NOMO-1 treated with dmso at 0.1 percent for 144 hours (cell line): ENCODE results near the gene RABAC1.

ENCODE experiments used
- DNase-seq: peaks from one replicate; lab custom pipeline; 2025; ENCODE audit not compliant: unreplicated experiment; lab: John Stamatoyannopoulos, UW

The RABAC1 gene

GRCh38 chr19:41990028-41990427, 30.9 kb upstream of the RABAC1 start:
- no peak for DNase-seq

DNA sequence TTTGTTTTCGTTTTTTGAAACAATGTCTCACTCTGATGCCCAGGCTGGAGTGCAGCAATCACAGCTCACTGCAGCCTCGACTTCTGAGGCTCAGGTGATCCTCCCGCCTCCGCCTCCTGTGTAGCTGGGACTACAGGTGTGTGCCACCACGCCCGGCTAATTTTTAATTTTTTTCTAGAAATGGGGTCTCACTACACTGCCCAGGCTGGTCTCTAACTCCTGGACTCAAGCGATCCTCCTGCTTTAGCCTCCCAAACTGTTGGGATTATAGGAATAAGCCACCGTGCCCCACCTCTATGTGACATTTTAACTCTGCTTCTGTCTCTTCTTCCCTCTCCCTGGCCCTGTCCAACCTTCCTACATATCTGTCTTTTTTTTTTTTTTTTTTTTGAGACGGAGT, 29.8 kb upstream of the RABAC1 start:
- no peak for DNase-seq

DNA sequence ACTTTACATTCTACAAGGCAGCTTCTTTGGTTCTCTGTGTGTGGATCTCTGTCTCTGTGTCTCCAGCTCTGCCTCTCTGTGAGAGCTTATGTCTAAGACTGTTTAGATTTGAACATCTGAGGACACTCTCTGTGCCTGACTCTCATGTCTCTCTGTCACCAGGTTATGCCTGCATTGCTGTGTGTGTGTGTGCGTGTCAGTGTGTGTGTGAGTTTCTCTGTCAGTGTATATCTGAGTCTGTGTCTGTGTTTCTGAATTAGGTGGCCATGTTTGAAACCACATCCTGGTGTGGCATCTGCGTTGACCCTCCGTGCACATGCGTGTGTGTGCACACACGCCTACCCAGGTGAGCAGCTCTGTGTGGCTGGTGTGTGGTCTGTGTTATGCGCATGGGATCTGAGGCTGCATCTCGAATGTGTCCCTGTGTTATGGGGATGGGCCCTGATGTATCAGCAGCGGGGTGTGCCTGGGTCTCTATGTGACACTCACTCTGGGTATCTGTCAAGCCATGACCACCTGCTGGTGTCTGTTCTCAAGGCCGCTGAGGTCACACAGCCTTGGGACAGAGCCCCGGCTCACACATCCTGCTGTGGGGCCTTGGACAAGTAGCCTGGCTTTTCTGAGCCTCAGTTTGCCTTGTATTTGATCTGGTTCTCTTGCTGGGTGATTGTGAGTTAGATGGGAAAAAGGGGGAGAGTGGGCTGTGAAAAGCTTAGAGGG, 28.2 kb upstream of the RABAC1 start:
- DNase-seq: no peak

DNA sequence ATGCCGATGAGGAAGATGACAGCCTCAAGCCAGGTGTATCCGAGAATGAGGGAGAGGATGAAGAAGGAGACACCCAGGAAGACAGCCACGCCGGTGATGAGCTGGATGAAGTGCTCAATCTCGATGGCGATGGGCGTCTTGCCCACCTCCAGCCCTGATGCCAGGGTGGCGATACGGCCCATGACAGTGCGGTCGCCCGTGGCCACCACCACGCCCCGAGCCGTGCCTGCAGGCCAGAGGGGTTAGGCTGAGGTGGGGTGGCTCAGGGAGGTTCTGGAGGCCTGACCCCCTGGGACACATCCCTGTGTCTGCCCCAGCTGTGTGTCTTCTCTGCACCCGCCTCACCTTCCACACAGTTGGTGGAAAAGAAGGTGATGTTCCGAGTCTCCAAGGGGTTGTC, 25.8 kb upstream of the RABAC1 start:
- DNase-seq: no peak

GRCh38 chr19:41981724-41982123, 22.6 kb upstream of the RABAC1 start:
- DNase-seq: no peak

GRCh38 chr19:41978470-41978869, 19.3 kb upstream of the RABAC1 start:
- no peak for DNase-seq

DNA sequence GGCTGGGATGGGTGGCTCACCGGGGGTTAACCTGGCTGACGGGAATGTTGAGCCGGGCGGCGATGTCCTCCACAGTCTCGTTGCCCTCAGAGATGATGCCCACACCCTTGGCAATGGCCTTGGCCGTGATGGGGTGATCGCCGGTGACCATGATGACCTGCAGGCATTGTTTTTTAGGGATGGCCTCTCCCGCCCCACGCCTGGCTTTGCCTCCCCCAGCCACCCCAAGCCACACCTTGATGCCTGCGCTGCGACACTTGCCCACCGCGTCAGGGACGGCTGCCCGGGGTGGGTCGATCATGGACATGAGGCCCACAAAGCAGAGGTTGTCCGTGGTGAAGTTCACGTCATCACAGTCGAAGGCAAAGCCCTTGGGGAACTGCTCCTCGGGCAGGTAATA, 18.8 kb upstream of the RABAC1 start:
- no peak for DNase-seq

DNA sequence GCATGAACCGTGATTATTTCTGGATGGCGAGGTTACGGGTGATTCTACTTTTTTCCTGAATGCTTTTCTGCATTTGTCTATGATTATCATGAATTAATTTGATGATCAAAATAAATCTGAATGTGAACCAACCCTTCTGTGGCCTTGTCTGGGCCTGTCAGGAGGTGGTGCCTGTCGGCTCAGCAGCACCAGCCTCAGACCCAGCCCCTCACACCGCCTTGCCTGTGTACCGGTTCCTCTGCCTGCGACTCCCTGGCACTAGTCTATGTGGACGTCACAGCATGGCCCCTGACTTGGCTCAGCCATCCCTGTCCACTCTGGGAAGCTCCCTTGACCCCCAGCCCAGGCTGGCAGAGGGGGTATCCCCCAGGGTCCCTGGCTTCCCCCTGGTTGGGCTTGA, 15.5 kb upstream of the RABAC1 start:
- DNase-seq: no peak

GRCh38 chr19:41971363-41971762, 12.2 kb upstream of the RABAC1 start:
- DNase-seq: no peak

- DNase-seq: no peak
Measured at GRCh38 chr19:41969772-41970458, 10.8 kb upstream of the RABAC1 start.

DNA sequence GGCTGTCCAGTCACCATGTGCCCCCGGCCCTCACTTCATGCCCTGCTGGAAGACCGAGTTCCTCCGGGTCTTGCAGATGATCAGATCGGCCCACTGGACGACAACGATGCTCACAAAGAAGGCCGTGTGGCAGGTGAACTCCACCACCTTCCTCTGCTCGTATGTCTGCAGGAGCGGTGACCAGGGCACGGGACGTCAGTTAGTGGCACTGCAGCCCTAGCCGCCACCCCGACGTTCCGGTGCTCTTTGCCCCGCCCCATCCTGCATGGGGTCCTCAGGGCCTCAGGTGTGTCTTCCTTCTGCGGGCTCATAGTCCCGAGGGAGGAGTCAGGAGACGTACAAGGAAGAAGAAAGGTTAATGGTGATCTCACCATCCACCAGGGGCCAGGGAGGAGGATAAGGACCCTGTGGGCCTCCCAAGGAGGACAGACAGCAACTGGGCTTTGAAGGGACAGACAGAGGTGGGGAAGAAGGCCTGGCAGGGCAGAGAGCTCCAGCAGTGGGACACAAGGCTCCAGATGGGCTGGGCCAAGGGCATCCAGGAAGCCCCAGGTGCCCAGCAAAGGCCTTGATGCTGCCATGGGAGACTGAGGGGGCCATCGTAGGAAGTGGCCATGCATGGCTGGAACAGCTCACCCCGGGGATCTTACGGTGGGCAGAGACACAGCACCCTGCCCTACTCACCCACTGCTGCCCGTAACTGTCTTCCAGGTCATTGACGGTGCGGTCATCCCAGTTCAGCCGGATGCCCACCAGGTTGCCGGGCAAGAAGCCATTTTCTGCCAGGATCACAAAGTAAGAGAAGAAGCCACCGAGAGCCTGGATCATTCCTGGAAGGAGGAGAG, 9.9 kb upstream of the RABAC1 start:
- no peak for DNase-seq

DNA sequence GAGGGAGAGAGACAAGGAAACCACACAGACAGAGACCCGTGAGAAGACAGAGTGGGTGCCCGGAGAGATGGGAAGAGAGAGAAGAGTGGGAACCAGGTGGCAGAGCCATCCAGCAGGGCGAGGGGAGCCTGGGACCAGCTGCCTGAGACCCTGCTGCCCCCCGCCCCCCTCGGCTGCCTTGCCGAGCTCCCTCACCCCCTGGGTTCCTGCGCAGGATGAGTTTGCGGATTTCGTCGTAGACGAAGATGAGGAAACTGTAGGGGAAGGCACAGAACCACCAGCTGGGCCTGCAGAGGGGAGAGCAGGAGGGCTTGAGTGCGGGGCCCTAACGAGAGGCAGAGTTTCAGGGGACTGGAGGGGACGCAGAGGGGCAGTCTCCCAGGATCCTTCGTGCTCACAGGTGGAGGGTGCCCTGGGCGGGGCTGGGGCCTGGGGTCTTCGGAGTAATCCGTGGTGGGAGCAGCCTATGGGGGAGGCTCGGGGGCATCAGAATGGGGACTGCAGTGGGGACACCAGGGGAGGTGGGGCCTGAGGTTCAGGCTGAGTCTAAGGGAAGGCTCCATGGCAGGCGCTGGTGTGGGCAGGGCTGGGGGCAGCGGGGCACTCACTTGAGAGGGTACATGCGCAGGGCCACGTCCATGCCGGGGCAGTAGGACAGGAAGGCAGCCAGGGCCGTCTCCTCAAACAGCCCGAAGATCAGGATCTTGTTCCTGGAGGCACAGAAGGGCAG, 8.1 kb upstream of the RABAC1 start:
- DNase-seq: no peak

- no peak for DNase-seq
Measured at GRCh38 chr19:41965106-41965505, 6.0 kb upstream of the RABAC1 start.

DNA sequence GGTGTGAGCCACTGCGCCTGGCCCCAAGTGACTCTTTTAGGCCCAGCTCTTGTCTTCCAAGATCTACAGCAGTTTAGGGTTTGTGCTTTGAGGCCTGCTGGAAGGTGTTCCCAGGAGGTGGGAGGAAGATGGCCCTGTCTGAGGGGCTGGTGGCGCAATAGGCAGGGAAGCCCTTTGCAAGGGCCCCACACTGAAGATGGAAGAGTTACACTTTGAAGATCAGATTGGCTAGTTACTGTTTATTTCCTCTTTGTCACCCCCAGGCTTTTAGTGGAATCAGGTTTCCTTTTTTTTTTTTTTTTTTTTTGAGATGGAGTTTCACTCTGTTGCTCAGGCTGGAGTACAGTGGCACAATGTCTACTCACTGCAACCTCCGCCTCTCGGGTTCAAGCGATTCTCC, 1.9 kb upstream of the RABAC1 start:
- DNase-seq: no peak

GRCh38 chr19:41958367-41959055, 610 bp downstream of the RABAC1 start:
- DNase-seq: peak; percentile 50

DNA sequence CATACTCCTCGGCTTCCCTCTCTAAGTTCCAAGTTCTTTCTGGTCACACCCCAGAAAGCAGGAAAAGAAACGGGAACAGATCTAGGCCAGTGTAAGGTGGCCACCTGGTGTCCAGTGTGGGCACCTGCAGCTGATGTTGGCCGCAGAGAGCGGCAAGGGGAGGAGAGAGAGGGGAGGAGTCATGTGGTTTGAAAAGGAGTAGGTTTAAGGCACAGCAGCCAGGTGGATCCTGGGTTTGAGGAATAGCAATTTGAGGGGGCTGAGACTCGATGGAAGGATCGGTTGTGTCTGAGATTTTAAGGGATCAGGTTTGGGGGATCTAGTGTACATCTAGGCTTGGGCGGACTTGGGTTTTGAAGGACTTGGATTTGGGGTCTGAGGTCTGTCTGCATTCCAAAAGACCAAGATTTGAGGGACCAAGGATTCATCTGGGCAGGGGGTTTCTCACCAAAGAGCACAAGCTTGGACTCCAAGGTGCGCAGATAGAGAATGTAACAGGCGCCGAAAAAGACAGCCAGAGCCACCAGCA, 1.2 kb downstream of the RABAC1 start:
- DNase-seq: peak; percentile 60

- DNase-seq: no peak
Measured at GRCh38 chr19:41957161-41957837, 1.8 kb downstream of the RABAC1 start.

- no peak for DNase-seq
Measured at GRCh38 chr19:41956621-41957020, 2.5 kb downstream of the RABAC1 start.

DNA sequence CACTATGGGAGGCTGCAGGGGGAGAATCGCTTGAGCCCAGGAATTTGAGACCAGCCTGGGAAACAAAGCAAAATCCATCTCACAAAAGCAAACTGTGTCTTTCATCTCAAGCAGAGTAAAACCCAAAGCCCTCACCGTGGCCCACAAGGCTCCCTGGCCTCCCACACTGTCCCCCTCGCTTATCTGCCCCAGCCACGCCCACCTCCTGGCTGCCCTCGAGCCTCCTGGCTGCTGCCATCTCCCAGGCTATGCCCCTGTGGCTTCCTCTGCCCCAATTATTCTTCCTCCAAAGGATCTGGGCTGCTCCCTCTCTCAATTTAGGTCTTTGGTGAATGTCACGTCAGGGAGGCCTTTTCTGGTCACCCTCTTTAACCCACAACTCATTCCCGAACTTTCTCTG, 3.6 kb downstream of the RABAC1 start:
- no peak for DNase-seq

- peak; percentile 58 for DNase-seq
Measured at GRCh38 chr19:41951686-41952172, 7.4 kb downstream of the RABAC1 start.
